GM21390 (cell line): ENCODE results near the gene SCML2.
"Not testable (repeated sequence)": the region's sequence is repeated elsewhere in the genome, so short reads cannot be mapped to it uniquely, and the experiment has no call there.

Source experiments
- ATAC-seq: cut with Tn5 transposase; IDR thresholded peaks from one replicate; pipeline ENCODE4 v1.9.1; 2021; ENCODE audit not compliant: unreplicated experiment

SCML2 gene

DNA sequence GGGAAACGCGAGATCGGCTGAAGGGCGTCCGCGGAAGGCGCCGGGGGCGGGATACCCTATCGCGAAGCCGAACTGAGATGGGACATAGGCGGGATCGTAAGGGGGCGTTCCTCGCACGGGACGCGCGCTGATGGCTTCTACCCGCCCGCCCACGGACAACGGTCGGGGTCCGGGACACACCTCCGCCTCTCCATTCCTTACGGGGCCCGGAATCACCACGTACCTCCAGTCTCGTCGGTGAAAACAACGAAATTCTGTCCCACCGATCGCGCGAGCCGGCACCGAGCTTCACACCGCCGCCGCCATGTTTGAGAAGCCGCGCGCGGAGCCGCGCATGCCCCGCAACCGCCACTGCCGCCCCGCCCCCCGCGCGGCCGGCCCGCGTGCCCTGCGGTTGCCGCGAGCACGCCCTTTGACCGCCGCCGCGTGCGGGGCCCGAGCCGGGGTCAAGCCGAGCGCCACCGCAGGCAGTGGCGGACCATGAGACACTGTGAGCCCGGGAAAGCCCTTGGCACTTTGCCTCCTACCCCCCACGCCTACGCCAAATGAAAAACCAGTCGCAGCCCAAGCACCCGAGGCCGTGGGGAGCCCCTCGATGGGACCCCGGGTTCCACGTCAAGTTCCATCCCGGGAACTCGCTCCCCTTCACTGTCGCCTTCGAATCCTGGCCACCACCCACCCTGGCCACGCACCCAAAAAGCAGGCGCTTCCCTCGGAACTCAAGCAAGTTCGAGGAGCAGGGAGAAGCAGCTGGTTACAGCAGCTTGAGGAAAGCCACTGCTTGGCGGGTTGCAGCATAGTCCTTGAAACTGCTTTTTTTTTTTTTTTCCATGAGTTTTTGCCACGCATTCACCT is at the start of gene SCML2:
TSS of gene SCML2 (minus strand) at position 320 of the 855 bp plus-strand sequence. CDS start 20,617 bp downstream, outside the sequence.
- no peak for ATAC-seq

- ATAC-seq, result no peak
Measured at GRCh38 chrX:18401848-18402213, 47.3 kb upstream of the SCML2 start.

DNA sequence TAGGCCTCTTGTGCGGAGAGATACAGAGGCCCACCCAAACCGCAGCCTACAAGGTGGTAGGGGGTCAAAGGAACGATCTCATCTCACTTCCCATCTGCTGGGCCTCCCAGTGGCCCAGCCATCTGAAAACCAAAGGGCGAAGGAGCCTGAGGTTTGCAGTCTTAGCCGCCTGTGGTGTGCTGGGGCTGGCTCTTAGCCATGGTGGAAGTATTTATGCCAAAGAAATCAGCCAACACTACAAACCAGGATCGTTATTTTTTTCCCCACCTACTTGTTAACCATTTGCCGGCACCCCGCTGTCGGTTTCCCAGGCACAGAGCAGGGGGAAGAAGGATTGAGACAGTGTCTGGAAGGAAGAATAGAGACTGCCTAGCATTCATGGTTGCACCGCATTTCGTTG is 40.0 kb upstream of the SCML2 start:
- no peak for ATAC-seq

DNA sequence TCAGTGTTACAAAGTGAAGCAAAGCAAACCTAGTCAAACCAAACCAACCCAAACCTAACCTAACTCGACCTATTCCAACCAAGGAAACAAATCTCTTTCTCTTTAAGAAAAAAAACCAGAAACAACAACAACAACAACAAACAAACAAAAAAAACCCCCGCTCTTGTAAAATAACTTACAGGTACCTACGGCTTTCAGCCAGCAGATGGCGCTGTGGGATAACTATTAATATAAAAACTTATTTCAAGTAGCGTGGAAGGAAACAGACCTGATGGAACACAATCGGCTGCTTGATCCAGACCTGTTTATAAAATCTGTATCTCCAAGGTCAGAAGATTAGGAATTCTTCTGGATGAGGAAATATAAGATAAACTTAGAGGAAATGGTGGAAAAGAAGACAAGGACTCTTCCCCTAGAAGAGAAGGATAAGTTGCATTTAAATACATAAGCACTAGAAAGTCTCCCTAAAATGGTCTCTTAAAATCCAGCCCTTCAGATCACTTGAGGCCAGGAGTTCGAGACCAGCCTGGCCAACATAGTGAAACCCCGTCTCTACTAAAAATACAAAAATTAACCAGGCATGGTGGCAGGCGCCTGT is 36.6 kb upstream of the SCML2 start:
- ATAC-seq, result no peak

- no peak for ATAC-seq
Measured at GRCh38 chrX:18389966-18390365, 35.5 kb upstream of the SCML2 start.

DNA sequence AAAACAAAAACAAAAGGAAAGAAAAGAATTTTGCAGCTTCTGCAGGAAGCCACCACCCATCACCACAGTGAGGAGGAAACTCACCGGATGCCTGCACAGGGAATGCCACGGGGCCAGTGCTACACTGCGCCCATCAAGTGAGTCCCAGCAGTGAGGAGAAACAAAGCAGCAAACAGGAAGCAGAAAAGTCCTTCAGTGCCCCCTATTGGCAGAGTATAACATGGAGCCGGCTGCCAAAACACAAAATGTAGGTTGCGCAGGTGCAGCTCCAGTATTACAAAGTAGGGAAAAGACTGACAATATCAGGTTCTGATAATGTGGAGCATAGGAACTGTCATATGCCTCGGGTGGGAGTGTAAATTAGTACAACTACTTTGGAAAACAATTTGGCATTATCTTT is 23.3 kb upstream of the SCML2 start:
- ATAC-seq, result no peak

- not testable (repeated sequence) for ATAC-seq
Measured at GRCh38 chrX:18375131-18375805, 20.8 kb upstream of the SCML2 start.

- not testable (repeated sequence) for ATAC-seq
Measured at GRCh38 chrX:18369096-18369495, 14.6 kb upstream of the SCML2 start.

DNA sequence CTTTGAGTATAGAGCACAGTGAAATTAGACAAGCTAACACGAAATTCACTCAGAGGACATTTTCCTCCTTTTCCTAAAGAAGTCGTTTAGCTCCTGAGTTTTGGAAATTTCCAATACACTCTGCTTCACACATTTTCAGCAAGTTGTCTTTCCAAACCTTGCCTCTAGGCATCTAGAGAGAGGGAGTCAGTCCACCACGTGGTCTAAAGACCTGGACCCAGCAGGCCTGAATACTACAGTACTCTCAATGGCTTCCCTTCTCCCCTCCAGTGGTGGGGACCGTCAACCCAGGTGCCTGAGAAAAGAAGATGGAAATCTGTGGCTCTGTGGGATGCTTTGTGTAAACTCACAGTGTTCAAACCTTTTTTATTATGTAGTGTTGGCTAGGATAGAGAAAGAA is 13.9 kb upstream of the SCML2 start:
- no peak for ATAC-seq

DNA sequence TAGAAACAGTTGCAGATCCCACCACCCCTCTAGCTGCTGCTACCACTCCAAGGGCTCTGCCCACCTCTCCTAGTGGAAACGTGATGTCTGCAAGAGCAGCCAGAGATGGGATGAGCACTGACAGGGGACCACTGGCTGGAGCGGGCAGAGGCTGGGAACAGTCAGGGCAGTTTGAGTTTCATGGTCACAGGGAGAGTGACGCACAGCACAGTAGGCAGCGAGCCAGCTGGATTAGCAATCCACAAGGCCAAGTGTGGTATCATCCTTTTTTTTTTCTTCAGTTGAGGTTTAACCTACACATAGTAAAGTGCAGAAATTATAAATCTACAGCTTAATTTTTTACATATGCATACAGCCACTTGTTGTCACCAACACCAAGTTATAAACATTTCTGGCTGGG is 6.4 kb upstream of the SCML2 start:
- no peak for ATAC-seq

DNA sequence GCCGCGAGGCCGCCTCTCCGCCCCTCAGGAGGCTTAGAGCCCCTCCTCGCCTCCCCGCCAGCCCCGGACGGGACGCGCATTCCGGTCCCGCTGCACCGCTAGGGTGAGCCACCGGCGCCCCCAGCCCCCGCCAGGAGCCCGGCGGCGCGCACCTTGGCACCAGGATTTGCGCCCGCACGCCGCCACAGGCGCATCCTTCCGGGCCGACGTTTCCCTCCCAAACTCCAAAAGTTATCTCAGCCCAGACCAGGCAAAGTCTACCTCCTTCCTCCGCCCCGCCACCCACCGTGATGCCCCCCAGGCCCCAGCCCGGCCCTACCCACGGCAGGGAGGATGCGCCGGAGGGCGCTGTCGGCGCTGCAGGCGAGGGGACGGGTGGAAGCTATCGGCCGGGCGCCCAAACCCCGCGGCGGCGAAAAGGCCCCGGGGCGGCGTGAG is 538 bp downstream of the SCML2 start:
- ATAC-seq, result no peak

- no peak for ATAC-seq
Measured at GRCh38 chrX:18351784-18352183, 2.7 kb downstream of the SCML2 start.

DNA sequence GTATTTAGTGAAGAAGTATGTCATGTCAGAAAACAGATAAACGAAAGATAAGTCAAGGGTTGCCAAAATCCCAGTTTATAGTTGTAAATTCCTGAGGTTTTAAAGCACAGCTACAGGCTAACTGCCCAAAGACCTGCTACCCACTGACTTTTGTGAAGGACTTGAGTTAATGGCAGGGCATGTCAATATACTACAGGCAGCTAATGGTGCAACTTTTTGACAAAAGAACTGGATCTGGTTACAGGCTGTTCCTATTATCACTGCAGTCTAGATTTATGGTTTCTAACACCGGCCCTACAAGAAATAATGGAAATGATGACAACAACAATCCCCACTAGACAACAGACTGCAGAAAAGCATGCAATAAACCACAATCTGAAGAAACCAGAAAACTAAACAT is 6.4 kb downstream of the SCML2 start:
- no peak for ATAC-seq

GRCh38 chrX:18309401-18309800 is 45.1 kb downstream of the SCML2 start:
- no peak for ATAC-seq

- ATAC-seq, result no peak
Measured at GRCh38 chrX:18297251-18297650, 57.2 kb downstream of the SCML2 start.

DNA sequence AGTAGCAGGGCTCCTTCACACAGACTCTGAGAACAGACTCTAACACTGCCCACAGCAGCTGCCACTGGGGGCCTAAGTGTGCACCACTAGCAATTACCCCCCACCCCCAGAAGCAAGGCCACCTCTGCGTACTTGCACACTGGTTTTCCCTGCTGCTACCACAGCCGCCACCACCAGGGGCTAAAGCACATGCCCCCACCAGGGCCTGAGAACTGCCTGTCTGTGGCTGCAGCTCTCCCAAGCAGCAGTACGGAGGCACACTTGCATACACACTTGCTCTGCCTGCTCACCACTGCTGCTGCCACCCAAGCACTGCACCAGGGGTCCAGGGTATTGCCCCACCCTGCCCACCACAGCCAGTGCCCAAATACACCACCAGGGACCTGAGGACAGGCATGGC is 59.6 kb downstream of the SCML2 start:
- ATAC-seq, result no peak

GRCh38 chrX:18291006-18291545 is 63.4 kb downstream of the SCML2 start:
- ATAC-seq, result no peak

DNA sequence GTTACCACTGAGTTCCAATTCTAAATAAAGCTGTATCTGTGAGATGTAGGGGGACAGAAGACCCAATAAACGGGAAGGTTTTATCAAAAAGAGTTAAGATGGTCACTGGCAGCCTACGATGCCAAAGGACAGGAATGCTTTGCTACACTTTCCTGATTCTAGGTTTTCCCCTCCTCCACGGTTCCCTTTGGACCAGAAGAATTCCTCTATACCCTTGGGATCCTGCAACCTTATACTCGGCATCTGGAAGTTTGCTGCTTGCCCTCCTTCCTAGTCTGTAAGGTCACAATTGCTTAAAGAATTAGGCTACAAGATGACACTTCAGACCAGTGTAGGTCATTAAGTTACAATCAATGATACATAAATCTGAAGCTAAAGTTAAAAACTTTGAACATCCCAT is 64.3 kb downstream of the SCML2 start:
- no peak for ATAC-seq

- no peak for ATAC-seq
Measured at GRCh38 chrX:18288716-18289115, 65.8 kb downstream of the SCML2 start.

DNA sequence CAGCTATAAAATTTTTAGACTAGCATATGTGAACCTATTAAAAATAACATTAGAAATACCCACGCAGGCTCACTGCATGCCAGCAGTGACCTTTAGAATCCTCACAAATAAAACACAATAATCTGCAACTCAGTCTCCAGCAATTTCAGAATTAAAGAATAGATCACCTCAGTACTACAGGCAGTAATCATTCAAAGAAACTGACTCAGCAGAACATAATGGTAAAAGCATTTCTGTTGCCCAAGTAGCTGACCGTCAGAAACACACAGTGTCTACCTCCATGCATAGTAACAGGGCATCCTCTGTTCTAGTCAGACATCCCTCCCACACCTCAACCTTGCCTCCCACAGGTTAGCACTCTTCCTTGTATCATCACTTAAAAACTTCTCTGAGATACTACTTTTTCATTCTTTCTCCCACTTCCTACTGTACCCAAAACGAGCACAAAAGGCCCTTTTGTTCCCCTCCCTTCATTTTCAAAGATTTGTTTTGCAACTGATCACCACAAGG is 68.1 kb downstream of the SCML2 start:
- no peak for ATAC-seq

DNA sequence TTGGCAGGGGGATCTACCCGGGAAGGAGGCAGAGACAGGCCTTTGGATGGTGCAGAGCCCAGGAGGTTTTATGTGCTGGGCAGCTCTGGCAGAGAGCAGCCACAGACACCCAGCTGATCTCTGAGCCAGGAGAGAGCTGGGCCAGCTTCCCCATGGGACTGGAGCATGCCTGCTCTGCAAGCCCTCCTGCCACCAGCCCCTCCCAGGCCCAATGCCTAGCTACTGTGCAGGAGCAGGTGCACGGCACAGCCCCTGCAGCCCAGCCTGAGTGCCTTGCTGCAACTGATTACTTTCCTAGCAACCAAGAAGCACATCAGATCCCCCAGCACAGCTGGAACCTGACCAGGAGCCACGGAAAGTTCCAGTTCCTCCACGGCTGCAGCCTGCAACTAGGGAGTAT is 76.0 kb downstream of the SCML2 start:
- ATAC-seq, result no peak

DNA sequence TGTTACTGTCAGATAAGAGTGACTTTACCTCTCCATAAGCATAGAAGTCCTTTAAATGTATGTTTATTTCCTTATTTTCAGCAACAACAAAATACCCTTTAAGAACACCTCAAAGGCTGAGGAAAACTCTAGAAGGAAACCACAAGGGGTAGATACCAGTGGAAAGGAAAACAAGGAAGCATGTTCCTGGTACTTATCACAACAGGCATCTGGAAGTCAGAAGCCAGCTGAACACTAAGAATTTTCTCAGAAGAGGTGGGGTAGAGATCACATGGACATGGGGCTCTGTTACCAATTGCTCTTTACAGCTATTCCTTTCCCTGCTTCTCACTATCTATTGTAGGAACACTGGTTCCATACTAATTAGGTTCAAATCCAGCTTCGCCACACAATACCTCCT is 82.3 kb downstream of the SCML2 start:
- ATAC-seq, result no peak
